Lower leg skin (tissue), 4 donors: ENCODE measurements around the gene SEPTIN7. TPM values are rescaled to one million over a fixed set of nuclear protein-coding genes. Genes with fewer than 3 reads are reported as not detected.
"Not testable (repeated sequence)": the region's sequence is repeated elsewhere in the genome, so short reads cannot be mapped to it uniquely, and the experiment has no call there.

ENCODE experiments used
- DNase-seq, 2 donors: peaks; one replicate each; pipeline ENCODE4 v3.0.0-alpha.2; 2019; ENCODE audit warnings: low spot score in 2 of 2
- H3K4me3 ChIP-seq: fragments of 200-600 bp; sonication (generic); 2 replicates; pipeline ENCODE4 v1.5.1; 2017; ENCODE audit warnings: mild to moderate bottlenecking, low read depth; ENCODE audit not compliant: poor library complexity, severe bottlenecking
- POLR2A ChIP-seq, 2 donors: fragments of 450-650 bp; IDR thresholded peaks; one replicate each; pipeline ENCODE4 v1.6.1; 2016 to 2017; ENCODE audit warnings: antibody characterized with exemption in 2 of 2, mild to moderate bottlenecking in 1 of 2, moderate library complexity in 1 of 2
- WGBS, 2 donors: methylation state at CpG; one replicate each; pipeline ENCODE4 v1.1.5; 2018; 5-methylcytosine and 5-hydroxymethylcytosine counted together
- intact Hi-C: fragments of 100-400 bp; cut with DNase I; formaldehyde crosslinking; loops from one replicate; pipeline ENCODE4 v1.15.0; 2023; ENCODE audit warnings: low total_unique reads
- total RNA-seq, 4 donors: library from RNA; depleted of rRNA; stranded (reverse); fragments of >200 nt; gene quantifications; one replicate each; pipeline ENCODE4 v1.1.0, GENCODE V29; 2016
- TF ChIP-seq, protein P1 (sequence below), 3 donors: fragments of 450-650 bp; IDR thresholded peaks; one replicate each; pipeline ENCODE4 v1.5.1; 2016; ENCODE audit warnings: antibody characterized with exemption in 3 of 3, mild to moderate bottlenecking in 3 of 3, moderate library complexity in 2 of 3

SEPTIN7 gene
- 100 to 1,000 TPM; 122 to 172 (median 148) TPM for total RNA-seq

DNA sequence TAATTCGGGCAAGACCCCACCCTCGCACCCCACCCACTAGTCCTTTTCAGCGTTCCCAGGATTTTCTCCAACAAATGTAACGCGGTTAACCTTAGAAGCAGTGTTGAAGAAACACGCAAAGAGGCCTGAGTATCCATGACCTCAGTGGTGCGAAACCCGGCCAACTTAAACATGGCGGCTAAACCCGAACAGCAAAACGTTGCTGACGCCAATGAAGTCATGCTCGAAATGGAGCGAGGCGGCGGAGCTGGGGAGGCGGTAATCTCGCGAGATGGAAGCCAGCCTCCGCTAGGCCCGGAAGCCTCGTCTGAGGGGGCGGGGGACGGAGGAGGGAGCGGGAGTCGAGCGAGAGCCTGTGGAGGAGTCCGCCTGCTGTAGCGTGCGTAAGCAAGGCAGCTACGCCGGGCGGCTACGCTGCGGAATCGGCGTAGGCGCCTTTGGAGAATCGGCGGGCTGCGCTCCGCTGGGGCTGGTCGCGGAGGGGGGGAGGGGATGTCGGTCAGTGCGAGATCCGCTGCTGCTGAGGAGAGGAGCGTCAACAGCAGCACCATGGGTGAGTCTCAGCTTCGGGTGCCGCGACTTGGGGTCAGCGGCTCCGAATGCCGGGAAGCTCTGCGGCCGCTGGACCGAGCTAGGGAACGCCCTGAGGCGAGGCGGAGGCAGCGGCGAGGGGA lies at the start of gene SEPTIN7:
Gene SEPTIN7 (plus strand): TSS at position 340 of the 674 bp plus-strand sequence. CDS start 153 bp downstream, at position 493.
- H3K4me3 ChIP-seq: peak within 1 kb of the TSS; percentile 98
- intact Hi-C loops: no loop called here
- DNase-seq: peak; percentile 97 to 100
- 0 to 1% methylated on average over 30 to 56 of the region's 62 CpGs for WGBS, 2 donors
- peak in 1 of 2 donors; percentile 17 for TF ChIP-seq POLR2A (IDR thresholded peaks at IDR 0.05)
- TF ChIP-seq, protein P1, sequence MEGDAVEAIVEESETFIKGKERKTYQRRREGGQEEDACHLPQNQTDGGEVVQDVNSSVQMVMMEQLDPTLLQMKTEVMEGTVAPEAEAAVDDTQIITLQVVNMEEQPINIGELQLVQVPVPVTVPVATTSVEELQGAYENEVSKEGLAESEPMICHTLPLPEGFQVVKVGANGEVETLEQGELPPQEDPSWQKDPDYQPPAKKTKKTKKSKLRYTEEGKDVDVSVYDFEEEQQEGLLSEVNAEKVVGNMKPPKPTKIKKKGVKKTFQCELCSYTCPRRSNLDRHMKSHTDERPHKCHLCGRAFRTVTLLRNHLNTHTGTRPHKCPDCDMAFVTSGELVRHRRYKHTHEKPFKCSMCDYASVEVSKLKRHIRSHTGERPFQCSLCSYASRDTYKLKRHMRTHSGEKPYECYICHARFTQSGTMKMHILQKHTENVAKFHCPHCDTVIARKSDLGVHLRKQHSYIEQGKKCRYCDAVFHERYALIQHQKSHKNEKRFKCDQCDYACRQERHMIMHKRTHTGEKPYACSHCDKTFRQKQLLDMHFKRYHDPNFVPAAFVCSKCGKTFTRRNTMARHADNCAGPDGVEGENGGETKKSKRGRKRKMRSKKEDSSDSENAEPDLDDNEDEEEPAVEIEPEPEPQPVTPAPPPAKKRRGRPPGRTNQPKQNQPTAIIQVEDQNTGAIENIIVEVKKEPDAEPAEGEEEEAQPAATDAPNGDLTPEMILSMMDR (IDR thresholded peaks at IDR 0.05): no peak

DNA sequence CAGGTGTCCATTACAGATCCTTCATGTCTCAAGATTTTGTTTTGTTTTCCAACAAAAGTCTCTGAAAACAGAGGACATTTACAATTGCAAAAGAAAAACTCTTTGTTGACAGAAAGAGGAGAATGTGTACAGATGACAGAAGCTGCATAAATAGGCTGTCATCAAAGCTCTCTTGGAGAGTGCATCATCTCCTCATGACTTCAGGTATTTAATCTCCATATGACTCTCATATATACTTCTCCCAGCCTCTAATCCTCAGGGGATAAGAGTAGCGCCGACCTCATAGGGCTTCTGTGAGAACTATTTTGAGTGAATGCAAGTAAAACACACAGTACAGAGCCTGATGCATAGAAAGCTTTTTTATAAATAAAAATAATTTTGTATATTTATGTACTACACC lies 48.1 kb upstream of the SEPTIN7 start:
- H3K4me3 ChIP-seq: no peak overlapping the region
- no peak for DNase-seq
- TF ChIP-seq POLR2A (IDR thresholded peaks at IDR 0.05): no peak
- TF ChIP-seq, protein P1 (IDR thresholded peaks at IDR 0.05): no peak
- intact Hi-C loops: no loop called here
- WGBS, 2 donors: 89 to 92% methylated on average over 2 of the region's 2 CpGs

DNA sequence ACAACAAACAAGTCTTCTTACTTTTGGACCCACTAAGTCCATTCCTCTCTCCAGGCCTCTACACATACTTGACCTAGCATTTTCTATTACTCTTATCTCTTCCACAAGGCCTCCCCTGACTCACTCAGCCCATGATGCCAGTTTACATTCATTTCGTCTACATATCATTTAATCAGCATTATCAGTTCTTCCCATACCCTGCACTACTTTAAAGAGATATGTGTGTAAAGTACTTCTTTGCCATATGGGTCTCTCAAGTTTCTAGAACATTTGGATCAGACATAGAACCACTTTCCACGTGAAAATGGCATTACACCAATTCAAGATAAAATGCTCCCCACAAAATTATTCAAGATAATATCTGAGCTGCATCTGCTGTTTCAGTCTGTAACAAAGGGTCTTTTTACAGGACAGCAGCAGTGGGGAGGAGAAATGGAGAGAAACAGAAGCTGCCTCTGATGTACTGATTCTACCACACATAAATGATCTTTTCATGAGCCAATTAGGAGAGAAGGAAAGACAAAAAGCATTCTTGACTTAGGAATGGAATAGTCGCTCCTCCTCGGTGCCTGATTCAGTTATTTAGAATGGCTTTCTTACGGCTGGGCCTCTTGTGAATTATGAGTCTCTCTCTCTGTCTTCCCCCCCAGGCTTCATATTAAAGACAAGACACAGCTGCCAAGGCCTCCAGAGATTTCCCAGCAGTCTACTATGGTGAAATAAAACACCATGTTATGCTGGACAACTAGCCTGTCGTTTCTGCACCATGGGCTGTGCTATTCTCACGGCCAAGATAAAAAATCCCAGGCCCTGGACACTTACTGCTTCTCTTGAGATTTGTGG lies 46.9 kb upstream of the SEPTIN7 start:
- DNase-seq: no peak
- WGBS, 2 donors: 70 to 76% methylated on average over 7 of the region's 7 CpGs
- H3K4me3 ChIP-seq: no peak overlapping the region
- intact Hi-C loops: no loop called here
- TF ChIP-seq POLR2A (IDR thresholded peaks at IDR 0.05): no peak
- TF ChIP-seq, protein P1 (IDR thresholded peaks at IDR 0.05): no peak

DNA sequence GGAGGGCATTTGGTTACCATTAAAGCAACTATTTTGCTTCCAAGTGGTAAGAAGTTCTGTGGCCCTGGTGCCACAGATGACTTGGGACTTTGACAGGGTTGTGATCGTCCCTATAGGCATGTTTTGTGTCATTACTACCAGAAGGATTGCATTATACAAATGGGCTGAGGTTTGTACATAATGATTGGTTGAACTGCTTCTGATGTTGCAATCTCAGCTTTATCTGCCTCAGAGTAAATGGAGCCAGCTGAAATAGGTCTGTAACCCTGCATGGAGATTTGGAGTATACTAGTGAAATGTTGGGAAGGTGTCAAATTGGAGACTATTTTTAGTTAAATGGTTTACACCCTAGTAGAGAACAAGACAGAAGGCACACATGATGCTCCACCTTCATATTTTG lies 46.1 kb upstream of the SEPTIN7 start:
- no peak for DNase-seq
- 62 to 67% methylated on average over 1 of the region's 1 CpG for WGBS, 2 donors
- no peak overlapping the region for H3K4me3 ChIP-seq
- intact Hi-C loops: no loop called here
- no peak for TF ChIP-seq POLR2A (IDR thresholded peaks at IDR 0.05)
- TF ChIP-seq, protein P1 (IDR thresholded peaks at IDR 0.05): no peak

DNA sequence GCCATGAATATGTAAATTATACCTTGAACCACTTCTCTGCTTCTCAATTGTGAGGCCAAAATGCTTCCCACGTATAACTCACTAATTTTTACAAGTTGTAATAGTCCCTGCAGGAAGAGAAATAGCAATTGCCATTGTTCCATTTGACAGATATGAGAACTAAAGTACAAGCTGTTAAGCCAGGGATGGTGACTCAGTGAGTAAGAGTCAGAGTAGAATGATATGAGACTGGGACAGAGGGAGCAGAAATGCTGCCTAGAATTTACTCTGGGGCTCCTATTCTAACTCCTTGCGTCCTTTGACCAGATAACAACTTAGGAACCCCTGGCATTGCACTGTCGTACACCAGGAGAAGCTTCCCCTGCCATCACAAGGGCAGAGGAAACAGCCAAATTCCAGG lies 45.1 kb upstream of the SEPTIN7 start:
- TF ChIP-seq, protein P1 (IDR thresholded peaks at IDR 0.05): no peak
- no peak for TF ChIP-seq POLR2A (IDR thresholded peaks at IDR 0.05)
- DNase-seq: no peak
- WGBS, 2 donors: 84 to 93% methylated on average over 3 of the region's 3 CpGs
- H3K4me3 ChIP-seq: no peak overlapping the region
- intact Hi-C loops: no loop called here

DNA sequence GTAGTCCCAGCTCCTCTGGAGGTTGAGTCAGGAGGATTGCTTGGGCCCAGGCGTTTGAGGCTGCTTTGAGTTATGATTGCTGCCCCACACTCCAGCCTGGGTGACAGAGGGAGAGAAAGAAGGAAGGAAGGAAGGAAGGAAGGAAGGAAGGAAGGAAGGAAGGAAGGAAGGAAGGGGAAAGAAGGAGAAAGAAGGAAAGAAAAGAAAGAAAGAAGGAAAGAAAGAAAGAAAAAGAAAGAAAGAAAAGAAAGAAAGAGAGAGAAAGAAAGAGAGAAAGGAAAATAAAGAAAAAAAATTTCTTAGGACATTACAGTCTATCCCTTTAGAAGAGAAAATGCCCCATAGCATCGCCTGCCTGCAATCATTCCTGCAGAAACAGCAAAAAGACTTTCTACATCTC lies 44.4 kb upstream of the SEPTIN7 start:
- H3K4me3 ChIP-seq, DNase-seq, intact Hi-C loops: not testable (repeated sequence)
- WGBS, 2 donors: 96 to 97% methylated on average over 2 of the region's 2 CpGs
